ENCODE measurements around the gene EXOC3L1.
A peak's percentile ranks its signal among the peaks of the same experiment; 100 is the strongest.

Gene EXOC3L1

GRCh38 chr16:67163164-67163998 is 26.6 kb downstream of the EXOC3L1 start:
- no peak for DNase-seq

GRCh38 chr16:67162506-67163163 is 27.3 kb downstream of the EXOC3L1 start:
- no peak for DNase-seq

- DNase-seq = peak; percentile 50
Observed at GRCh38 chr16:67161595-67162058, 28.3 kb downstream of the EXOC3L1 start.

GRCh38 chr16:67158637-67159600 is 31.0 kb downstream of the EXOC3L1 start:
- DNase-seq = peak; percentile 78

GRCh38 chr16:67157892-67158635 is 31.9 kb downstream of the EXOC3L1 start:
- DNase-seq = no peak

- DNase-seq = no peak
Observed at GRCh38 chr16:67157106-67157748, 32.7 kb downstream of the EXOC3L1 start.

GRCh38 chr16:67156143-67156844 is 33.6 kb downstream of the EXOC3L1 start:
- DNase-seq = peak; percentile 51

GRCh38 chr16:67155295-67156142 is 34.4 kb downstream of the EXOC3L1 start:
- DNase-seq = peak; percentile 89

GRCh38 chr16:67154578-67155294 is 35.2 kb downstream of the EXOC3L1 start:
- DNase-seq = peak; percentile 53

- DNase-seq = no peak
Observed at GRCh38 chr16:67151431-67152097, 38.4 kb downstream of the EXOC3L1 start.

- DNase-seq = peak; percentile 84
Observed at GRCh38 chr16:67150833-67151396, 39.0 kb downstream of the EXOC3L1 start, which contains the start of gene B3GNT9. B3GNT9 (minus strand) TSS chr16:67150998; CDS start chr16:67150485, 513 bp downstream.

- peak; percentile 81 for DNase-seq
Observed at GRCh38 chr16:67150047-67150832, 39.7 kb downstream of the EXOC3L1 start.

GRCh38 chr16:67149276-67150046 is 40.5 kb downstream of the EXOC3L1 start:
- DNase-seq = peak; percentile 49

- DNase-seq = no peak
Observed at GRCh38 chr16:67148656-67149275, 41.2 kb downstream of the EXOC3L1 start.

GRCh38 chr16:67148221-67148620 is 41.7 kb downstream of the EXOC3L1 start:
- no peak for DNase-seq

Data from islet precursor cell (in vitro differentiated cells).